Lower lobe of right lung (tissue), 2 donors: ENCODE measurements around the gene BLOC1S4. TPM values are rescaled to one million over a fixed set of nuclear protein-coding genes. Genes with fewer than 3 reads are reported as not detected.

ENCODE experiments used
- ATAC-seq, 2 donors: fragments of 200-7000 bp; cut with Tn5 transposase; one replicate each; pipeline ENCODE4 v1.9.1; 2020 to 2022; ENCODE audit warnings: mild to moderate bottlenecking in 2 of 2, moderate library complexity in 2 of 2
- DNase-seq: peaks from one replicate; pipeline ENCODE4 v3.0.0-alpha.2; 2020
- H3K27ac ChIP-seq: fragments of 200-600 bp; one replicate; pipeline ENCODE4 v1.8.0; 2022
- H3K27me3 ChIP-seq: fragments of 200-600 bp; one replicate; pipeline ENCODE4 v1.8.0; 2022; ENCODE audit warnings: low read depth
- H3K36me3 ChIP-seq: fragments of 200-600 bp; one replicate; pipeline ENCODE4 v1.8.0; 2022; ENCODE audit warnings: mild to moderate bottlenecking
- H3K4me1 ChIP-seq: fragments of 200-600 bp; one replicate; pipeline ENCODE4 v1.8.0; 2022
- H3K4me3 ChIP-seq: fragments of 200-600 bp; one replicate; pipeline ENCODE4 v1.8.0; 2022; ENCODE audit warnings: mild to moderate bottlenecking
- H3K9me3 ChIP-seq: fragments of 200-600 bp; one replicate; pipeline ENCODE4 v1.8.0; 2022
- CTCF ChIP-seq: fragments of 200-600 bp; IDR thresholded peaks from one replicate; pipeline ENCODE4 v1.8.0; 2022; ENCODE audit warnings: antibody characterized with exemption, mild to moderate bottlenecking
- intact Hi-C: fragments of 100-400 bp; cut with DNase I; formaldehyde crosslinking; loops from one replicate; pipeline ENCODE4 v1.11.0; 2022
- total RNA-seq: library from RNA; stranded (reverse); fragmentation: NEBNext Ultra II Directional; extraction: Animal tissue kit (Norgen Biotek cat#: 25700); gene quantifications from one replicate; pipeline ENCODE4 v1.2.1, GENCODE V29; 2021
- donor health status: DM: no; HTN: yes; CAD: no; lungs with severe emphysema.

Gene BLOC1S4
- total RNA-seq, 1 donor from 2014 or later = 9.0 TPM

GRCh38 chr4:6689506-6689960 is 26.4 kb upstream of the BLOC1S4 start:
- intact Hi-C loops = no loop called here
- Histone ChIP-seq H3K36me3 (no peaks in the 10 kb centered on the region), H3K9me3 (no peaks in the 10 kb centered on the region), H3K4me3 (peak overlapping the region; percentile 36), H3K27me3 (no peaks in the 10 kb centered on the region), H3K27ac (peak overlapping the region; percentile 79), H3K4me1 (peaks cover 40% of the 10 kb centered on the region)
- TF ChIP-seq CTCF = no peak
- peak; percentile 73 for DNase-seq
- ATAC-seq = peak; percentile 78 to 80

GRCh38 chr4:6692379-6692778 is 23.6 kb upstream of the BLOC1S4 start:
- TF ChIP-seq CTCF = no peak
- ATAC-seq = no peak
- no peaks in the 10 kb centered on the region for H3K27me3 ChIP-seq

GRCh38 chr4:6692806-6693205 is 23.2 kb upstream of the BLOC1S4 start:
- no peaks in the 10 kb centered on the region for H3K27me3 ChIP-seq
- intact Hi-C loops = no loop called here
- no peak for TF ChIP-seq CTCF
- peak overlapping the region; percentile 76 for H3K27ac ChIP-seq
- no peak overlapping the region for H3K4me3 ChIP-seq
- H3K4me1 ChIP-seq = peaks cover 63% of the 10 kb centered on the region
- H3K9me3 ChIP-seq = no peaks in the 10 kb centered on the region
- ATAC-seq (no peak), DNase-seq (no peak)
- H3K36me3 ChIP-seq = no peaks in the 10 kb centered on the region

More at GRCh38 chr4:6692379-6692778, 23.6 kb upstream of the BLOC1S4 start:
- H3K4me1 ChIP-seq = peaks cover 63% of the 10 kb centered on the region
- no peaks in the 10 kb centered on the region for H3K36me3 ChIP-seq
- intact Hi-C loops = no loop called here
- no peak for DNase-seq
- H3K4me3 ChIP-seq = no peak overlapping the region
- H3K9me3 ChIP-seq = no peaks in the 10 kb centered on the region
- H3K27ac ChIP-seq = no peak overlapping the region

GRCh38 chr4:6693231-6694176 is 22.5 kb upstream of the BLOC1S4 start, which contains the start of gene S100P:
Gene S100P (plus strand): TSS chr4:6693878. CDS start chr4:6693933, 55 bp downstream.
- intact Hi-C loops = no loop called here
- Histone ChIP-seq H3K9me3 (no peaks in the 10 kb centered on the region), H3K4me1 (peaks cover 58% of the 10 kb centered on the region), H3K27me3 (no peaks in the 10 kb centered on the region), H3K27ac (peak within 1 kb of the TSS; percentile 76), H3K4me3 (no peak within 1 kb of the TSS), H3K36me3 (no peaks in the 10 kb centered on the region)
- ATAC-seq (peak in 1 of 2 donors; percentile 3), DNase-seq (no peak)
- TF ChIP-seq CTCF = no peak

- no peak for TF ChIP-seq CTCF
- H3K27ac ChIP-seq = peak overlapping the region; percentile 76
- no peaks in the 10 kb centered on the region for H3K36me3 ChIP-seq
- no peaks in the 10 kb centered on the region for H3K9me3 ChIP-seq
- intact Hi-C loops = no loop called here
- ATAC-seq (no peak), DNase-seq (no peak)
- H3K4me1 ChIP-seq = peaks cover 49% of the 10 kb centered on the region
- H3K27me3 ChIP-seq = no peaks in the 10 kb centered on the region
- no peak overlapping the region for H3K4me3 ChIP-seq
Measured at GRCh38 chr4:6694177-6694901, 21.6 kb upstream of the BLOC1S4 start.
